Measurements from ENCODE around the gene PROK1.

PROK1 gene

DNA sequence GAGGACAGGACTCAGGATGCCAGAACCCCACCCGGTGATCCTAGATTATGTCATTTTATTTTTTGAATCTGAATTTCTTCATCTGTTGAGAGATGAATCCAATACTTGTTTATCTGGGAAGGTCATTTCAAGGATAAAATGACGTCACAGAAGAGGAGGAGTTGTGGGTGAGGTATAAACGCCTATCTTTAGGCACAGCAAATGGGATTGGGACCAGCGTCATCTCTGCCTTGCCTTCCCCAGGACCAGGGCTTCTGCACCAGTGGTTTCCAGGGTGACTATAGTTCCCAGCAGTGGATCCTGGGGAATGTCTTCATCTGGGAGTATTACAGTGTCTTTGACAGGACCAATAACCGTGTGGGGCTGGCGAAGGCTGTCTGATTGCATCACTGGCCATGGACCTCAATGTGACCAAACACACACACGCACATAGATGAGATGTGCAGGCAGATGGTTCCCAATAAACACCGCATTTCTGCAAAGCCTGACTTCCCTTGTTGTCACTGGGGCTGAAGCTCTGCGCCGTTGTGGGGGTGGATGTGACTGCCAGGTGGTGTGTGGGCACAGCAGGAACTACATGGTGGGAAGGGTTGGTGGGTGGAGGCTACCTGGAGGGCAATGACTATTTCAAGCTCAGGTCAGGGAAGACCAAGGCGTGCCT is 40.0 kb downstream of the PROK1 start:
- no peak for DNase-seq

DNA sequence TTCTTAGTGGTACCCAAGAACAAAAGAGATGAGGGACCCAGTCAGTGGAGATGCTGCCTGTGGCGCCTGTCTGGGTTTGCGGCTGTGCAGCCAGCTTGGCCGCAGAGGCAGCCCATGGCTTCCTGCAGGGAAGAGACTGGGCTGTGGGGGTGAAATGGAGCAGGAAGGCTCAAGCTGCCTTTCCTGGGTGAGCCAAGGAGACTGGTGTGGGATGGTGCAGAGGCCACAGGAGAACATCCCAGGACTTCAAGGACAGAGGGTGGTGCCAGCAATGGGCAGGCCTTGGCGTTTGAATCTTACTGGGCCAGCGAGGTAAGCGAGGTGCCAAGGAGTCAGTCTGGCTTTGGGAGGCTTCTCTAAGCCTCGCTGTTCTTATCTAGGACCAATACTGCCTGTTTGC is 41.6 kb downstream of the PROK1 start:
- DNase-seq: no peak

DNA sequence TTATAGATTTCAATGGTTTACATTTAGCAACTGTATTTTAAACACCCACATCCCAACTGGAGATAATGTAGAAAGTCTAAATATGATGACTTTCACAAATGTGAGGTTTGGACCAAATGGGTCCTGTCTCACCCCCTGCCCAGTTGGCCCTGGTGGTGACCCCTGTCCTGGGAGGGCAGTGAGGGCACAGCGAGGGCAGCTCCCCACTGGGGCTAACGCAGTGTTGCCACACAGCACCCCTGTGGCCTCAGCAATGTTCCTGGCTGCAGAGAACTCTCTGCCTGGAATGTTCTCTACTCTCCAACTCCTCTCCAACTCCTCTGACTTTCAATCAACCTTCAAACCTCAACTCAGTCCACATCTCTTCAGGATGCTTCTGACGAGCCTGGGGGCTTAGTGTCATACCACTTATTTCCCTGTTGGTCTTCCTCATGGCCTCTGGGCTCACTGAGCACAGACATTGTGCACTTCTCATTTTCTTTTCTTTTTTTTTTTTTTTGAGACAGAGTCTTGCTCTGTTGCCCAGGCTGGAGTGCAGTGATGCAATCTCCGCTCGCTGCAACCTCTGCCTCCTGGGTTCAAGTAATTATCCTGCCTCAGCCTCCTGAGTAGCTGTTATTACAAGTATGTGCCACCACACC is 42.2 kb downstream of the PROK1 start:
- no peak for DNase-seq

DNA sequence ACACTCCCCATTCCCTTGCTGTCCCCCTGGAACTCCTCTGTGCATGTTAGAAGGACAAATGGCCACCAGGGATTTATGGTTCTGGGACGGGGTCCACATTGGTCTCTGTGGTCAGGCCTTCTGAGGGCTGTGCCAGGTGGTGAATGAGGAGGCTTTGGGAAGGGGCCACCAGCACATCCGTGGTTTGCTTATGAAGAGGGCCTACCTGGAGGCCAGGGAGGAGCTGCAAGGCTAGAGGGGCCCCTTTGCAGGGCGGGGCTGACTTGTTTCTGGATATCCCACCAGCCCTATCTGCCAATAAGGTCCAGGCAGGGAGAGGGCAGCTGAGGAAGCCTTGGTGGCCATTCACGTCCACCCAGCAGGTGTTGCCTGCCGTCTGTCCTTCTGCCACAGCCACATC is 43.1 kb downstream of the PROK1 start:
- no peak for DNase-seq

DNA sequence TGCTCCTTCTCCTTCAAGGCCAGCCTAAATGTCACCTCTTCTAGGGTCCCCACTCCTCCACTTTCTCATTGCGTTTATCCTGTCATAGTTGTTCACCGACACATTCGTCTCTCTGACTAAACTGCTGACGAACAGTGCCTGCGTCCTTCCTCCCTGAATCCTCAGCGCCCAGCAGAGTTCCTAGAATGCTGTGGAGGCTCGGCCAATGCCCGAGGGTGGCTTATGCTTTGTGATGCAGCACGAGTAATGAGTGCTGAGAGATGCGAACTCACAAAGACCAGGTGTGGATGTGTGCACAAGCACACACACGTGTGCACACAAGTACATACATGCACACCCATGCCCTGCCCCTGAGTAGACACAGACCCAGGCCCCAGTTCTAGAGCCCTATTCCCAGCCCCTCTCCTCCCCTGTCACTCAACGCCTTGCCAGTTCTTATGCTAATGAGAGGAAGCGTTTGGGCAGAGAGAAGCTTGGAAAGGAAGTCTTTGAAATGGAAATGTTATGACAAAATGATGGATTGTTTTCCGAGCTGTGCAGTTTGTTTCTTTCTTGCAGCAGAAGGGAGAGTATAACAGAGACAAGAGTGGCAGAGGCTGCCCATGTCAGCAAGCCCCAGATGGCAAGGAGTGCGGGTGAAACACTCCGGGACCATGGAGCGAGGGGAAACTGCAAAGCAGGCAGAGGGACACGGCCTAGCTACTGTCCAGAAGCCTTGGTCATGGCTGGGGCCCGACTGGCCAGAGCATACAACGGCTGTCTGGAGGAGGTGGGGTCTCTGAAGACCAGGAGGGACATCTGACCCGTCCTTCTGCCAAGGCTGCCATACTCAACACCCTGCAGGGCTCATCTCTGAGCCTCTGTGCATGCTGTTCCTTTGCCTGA is 43.8 kb downstream of the PROK1 start:
- no peak for DNase-seq

DNA sequence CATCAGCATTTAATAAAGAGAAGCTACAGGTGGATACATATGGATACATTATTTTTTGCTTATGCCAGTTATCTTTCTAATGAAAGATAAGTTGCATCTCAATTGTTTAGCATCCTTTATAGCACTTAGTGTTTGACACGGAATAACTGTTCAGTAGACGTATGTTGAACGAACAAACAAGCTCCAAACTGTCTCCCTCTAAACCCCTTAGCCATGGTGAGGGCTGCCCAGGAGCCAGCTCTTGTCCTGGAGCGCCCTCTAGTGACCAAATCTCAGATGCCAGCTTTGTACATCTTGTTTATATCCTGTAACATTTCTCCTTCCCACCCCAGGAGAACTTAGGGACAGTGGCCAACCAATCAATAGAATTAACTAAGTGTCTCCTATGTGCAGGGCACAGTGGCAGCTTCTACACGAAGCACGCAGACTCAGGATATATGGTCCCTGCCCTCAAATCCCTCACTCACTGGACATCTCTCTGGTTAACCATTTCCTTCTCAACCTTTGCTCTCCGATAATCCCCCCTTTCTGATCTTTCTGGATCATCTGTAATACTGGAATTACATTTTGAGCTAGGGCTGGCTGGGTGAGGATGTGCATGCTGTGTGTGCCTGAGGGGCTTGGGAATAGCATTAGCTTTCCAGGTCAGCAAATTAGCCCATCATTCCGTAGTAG is 45.1 kb downstream of the PROK1 start:
- DNase-seq: peak; percentile 54

DNA sequence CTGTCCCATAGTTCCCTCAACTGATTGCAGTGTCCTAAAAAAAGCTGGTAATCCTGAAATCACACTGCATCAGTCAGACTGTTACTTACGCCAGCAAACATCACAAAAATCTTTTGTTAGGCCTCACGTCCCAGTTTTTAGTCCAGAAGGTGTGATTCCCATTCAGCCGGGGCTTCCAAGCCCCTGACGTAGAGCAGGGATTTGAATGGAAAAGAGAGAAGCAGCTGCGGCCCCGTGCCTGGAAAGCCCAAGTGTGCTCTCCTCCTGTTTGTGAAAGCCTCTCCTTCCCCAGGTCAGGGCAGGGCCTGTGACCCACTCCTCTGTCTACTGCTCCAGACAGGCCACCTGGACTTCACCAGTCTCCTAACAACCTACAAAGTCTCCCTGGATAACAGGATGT is 47.3 kb downstream of the PROK1 start:
- DNase-seq: no peak

DNA sequence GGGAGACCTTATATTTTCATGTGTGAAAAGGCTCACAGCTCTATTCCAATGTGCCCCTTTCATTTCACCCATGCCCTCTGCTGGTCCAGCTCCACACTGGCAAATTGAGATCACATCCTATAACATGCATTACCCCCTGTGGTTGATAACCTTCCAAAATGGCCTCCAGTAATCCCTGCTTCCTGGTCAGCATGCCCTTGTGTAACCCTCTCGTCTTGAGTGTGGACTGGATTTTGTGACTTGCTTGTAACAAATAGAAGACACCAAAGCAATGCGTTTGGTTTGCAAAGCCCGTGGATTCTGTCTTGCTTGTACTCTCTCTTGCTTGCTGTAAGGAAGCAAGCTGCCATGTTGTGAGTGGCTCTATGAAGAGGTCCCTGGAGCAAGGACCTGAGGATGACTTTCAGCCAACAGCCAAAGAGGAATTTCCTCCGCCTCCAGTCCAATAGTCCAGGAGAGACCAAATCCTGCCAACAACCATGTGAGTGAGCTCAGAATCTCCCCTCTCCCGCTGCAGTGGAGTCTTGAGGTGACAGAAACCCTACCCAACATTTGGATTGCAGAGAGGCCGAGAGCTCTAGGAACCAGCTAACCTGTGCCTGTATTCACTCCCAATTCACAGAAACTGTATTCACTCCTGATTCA is 50.7 kb downstream of the PROK1 start:
- DNase-seq: no peak

DNA sequence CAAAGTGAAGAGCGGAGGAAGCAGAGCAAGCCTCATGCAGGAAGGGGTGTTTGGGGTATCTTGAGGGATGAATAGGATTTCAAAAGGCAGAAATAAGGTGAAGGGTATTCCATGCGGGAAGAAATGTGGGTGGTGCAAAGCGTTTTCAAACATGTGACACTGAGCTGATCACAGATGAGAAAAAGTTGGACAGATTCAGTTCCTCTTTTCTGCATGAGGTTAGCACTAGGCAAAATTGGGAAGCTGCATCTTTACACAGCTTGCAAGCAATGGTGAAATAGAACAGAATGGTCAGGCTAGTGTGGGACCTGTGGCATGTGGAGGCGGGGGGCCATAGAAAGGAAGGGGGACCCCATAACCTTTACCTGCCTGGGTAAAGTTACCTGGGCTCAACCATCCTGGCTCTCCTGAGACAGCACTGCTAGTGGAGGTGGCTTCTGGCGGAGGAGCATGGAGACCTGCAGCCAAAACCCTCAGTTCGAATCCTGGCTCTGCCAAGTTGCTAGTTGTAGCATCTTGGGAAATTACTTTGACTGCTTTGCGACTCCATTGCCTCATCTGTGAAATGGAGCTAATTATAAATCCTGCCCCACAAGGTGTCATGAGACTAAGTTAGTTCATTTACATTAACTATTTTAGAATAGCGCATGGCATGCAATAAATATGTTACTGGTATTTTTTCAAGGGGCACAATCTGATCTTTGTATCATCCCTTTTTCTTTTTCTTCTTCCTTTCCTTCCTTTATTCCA is 51.6 kb downstream of the PROK1 start:
- no peak for DNase-seq

DNA sequence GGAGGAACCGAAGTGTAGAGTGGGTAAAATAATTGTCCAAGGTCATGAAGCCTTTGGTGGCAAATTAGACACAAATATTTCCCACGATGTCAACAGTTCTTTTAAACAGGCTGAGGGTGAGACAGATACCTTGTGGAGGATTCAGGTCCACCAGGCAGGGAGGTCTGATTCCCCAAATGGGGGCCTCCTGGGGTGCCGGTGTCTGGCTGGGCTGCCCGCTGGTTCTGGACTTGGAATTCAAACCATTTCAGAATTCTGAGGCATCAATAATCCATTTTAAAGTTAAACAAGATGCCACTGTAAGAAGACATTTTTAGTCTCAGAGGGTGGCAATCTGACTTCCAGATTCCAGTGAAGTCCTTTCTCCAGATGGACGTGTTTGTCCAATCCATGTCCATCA is 52.5 kb downstream of the PROK1 start:
- DNase-seq: no peak

DNA sequence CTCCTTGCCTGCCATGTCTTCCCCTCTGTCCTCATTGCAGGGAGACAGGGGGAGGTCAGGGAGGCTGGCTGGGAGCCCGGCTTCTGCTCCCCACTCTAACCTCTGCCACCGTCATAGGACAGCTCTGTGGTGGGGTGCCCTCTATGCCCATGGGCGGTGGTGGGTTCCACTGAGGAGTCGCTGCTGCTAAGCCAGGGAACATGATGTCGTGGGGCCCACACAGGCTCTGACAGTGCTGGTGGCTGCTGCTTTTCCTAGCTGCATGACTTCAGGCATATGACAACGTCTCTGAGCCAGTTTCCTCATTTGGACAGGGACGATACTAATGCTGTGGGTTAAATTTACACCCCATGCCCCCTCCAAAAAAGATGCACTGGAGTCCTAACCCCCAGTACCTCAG is 53.3 kb downstream of the PROK1 start:
- DNase-seq: no peak

DNA sequence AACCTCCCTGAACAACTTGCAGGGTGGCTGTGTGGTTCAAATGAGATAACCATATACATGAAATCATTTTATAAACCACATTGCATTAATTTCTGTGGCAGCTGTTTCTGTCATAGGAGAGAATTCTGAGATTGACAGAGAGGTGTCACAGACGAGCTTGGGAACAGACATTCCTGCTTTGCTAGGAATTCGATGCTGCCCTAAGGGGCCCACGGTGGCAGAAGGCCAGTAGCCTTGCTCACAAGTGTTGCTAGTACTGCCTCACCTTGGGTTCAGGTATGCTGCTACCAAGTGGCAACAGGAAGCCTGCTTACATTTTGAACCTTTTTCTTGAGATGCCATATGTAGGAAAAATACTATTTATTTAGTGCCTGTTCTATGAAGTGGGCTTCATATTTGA is 54.6 kb downstream of the PROK1 start:
- no peak for DNase-seq

DNA sequence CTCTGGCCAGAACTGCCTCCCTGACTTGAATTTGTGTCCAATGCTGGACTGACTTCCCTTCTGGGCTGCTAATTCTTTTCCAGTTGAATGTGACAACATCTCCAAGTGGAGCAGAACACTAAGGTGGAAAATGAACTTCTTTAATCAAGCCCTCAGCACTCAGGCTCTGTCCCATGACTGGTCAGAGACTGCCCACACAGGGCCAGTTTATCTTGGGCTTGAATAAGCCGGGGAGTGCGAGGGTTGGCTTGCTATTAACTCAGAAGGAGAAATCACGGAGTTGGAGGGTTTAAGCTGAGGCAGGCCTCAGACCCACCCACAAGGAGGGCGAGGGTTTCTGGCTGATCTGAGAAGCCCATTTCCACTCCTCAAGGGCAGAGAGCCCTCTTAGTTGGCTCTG is 55.6 kb downstream of the PROK1 start:
- no peak for DNase-seq
